Measurements from ENCODE around the gene CHMP4B. TPM values are rescaled to one million over a fixed set of nuclear protein-coding genes. Genes with fewer than 3 reads are reported as not detected.
A peak's percentile ranks its signal among the peaks of the same experiment; 100 is the strongest.

CHMP4B gene, protein sequence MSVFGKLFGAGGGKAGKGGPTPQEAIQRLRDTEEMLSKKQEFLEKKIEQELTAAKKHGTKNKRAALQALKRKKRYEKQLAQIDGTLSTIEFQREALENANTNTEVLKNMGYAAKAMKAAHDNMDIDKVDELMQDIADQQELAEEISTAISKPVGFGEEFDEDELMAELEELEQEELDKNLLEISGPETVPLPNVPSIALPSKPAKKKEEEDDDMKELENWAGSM
- 10 to 100 TPM; 57.6 to 63.5 TPM for total RNA-seq

DNA sequence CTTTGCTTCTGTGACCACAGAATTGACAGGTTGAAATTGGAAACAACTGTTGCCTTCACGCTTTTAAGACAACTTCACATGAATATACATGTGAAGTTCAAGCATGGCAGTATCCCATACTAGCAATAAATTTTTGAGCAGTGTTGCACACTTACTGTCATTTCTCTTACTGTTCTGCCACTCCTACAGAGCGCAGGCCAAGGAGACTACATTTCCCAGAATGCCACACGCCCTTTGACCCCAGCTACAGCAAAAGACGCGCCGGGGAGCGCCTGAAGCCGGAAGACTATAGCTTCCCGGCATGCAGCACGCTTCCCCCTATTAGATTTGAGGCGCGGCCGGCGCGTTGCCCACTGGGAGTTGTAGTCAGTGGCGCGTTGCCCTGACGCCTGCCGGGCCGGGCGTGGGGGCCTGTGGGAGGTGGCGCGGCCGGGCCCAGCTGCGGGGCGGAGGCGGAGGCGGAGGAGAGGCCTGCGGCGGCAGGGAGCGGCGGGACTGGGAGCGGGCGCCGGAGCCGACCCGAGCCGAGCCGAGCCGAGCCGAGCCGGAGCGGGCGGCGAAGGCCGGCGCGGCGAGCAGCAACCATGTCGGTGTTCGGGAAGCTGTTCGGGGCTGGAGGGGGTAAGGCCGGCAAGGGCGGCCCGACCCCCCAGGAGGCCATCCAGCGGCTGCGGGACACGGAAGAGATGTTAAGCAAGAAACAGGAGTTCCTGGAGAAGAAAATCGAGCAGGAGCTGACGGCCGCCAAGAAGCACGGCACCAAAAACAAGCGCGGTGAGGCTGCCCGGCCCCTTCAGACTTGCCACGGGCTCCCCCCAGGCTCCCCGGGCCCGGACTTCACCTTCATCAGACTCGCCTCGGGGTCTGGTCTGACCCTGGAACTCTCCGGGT, at the start of gene CHMP4B:
Gene CHMP4B (plus strand): TSS at position 464 of the 891 bp plus-strand sequence. CDS start 121 bp downstream, at position 585.
- Mint-ChIP-seq H3K9me3 (no peaks in the 10 kb centered on the region), H3K27me3 (no peaks in the 10 kb centered on the region), H3K4me3 (peak within 1 kb of the TSS; percentile 98), H3K27ac (peak within 1 kb of the TSS; percentile 100), H3K36me3 (ENCODE audit: low read depth) (peaks cover 47% of the 10 kb centered on the region), H3K4me1 (peaks cover 23% of the 10 kb centered on the region)
- peak; percentile 94 for ATAC-seq (replicated peaks)

DNA sequence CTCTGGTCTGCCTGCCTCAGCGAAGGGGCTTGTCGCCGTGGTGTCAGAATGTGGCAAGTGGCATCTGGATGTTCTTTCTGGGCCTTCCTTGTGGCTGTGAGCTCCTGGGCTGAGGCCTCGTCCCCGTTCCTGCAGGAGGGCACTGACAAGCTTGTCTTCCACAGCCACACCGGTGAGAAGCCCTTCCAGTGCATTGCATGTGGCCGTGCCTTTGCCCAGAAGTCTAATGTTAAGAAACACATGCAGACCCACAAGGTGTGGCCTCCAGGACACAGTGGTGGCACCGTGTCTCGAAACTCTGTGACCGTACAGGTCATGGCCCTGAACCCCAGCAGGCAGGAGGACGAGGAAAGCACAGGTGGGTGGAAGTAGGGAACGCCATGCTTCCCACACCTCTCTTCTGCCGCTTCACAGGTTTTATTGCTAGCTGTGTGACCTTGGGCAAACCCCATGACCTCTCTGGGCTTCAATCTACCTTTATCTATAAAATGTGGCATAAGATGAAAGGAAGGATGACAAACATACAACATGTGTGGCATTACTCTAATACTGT, 49.4 kb upstream of the CHMP4B start:
- Mint-ChIP-seq H3K27ac (no peak overlapping the region), H3K9me3 (peaks cover 3% of the 10 kb centered on the region), H3K4me3 (no peak overlapping the region), H3K27me3 (no peaks in the 10 kb centered on the region), H3K36me3 (ENCODE audit: low read depth) (peaks cover 63% of the 10 kb centered on the region), H3K4me1 (no peaks in the 10 kb centered on the region)
- no peak for ATAC-seq (replicated peaks)

- Mint-ChIP-seq H3K4me3 (no peak overlapping the region), H3K4me1 (no peaks in the 10 kb centered on the region), H3K27ac (no peak overlapping the region), H3K36me3 (ENCODE audit: low read depth) (peaks cover 46% of the 10 kb centered on the region), H3K9me3 (no peaks in the 10 kb centered on the region), H3K27me3 (no peaks in the 10 kb centered on the region)
- no peak for ATAC-seq (replicated peaks)
Observed at GRCh38 chr20:33765099-33765498, 46.0 kb upstream of the CHMP4B start.

GRCh38 chr20:33765592-33765991, 45.6 kb upstream of the CHMP4B start:
- no peak for ATAC-seq (replicated peaks)
- H3K27me3 Mint-ChIP-seq = no peaks in the 10 kb centered on the region

DNA sequence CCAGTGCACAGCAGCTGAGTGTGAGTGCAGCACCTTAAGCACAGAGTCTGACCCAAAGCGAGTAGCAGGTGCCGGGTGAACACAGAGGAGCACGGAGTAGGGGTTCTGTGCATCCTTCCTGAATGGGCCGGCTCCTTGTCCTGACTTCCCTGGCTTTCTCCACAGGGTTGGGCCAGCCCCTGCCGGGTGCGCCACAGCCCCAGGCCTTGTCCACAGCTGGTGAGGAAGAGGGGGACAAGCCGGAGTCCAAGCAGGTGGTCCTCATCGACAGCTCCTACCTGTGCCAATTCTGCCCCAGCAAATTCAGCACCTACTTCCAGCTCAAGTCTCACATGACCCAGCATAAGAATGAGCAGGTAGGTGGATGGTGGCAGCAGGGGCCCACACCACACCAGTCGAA, 44.5 kb upstream of the CHMP4B start:
- H3K4me3 Mint-ChIP-seq = no peak overlapping the region
- ATAC-seq (replicated peaks) = no peak
- no peak overlapping the region for H3K27ac Mint-ChIP-seq
- H3K36me3 Mint-ChIP-seq (ENCODE audit: low read depth) = peaks cover 38% of the 10 kb centered on the region
- no peaks in the 10 kb centered on the region for H3K4me1 Mint-ChIP-seq
- H3K9me3 Mint-ChIP-seq = no peaks in the 10 kb centered on the region
- no peaks in the 10 kb centered on the region for H3K27me3 Mint-ChIP-seq

More at GRCh38 chr20:33765592-33765991, 45.6 kb upstream of the CHMP4B start:
- Mint-ChIP-seq H3K4me1 (no peaks in the 10 kb centered on the region), H3K4me3 (no peak overlapping the region), H3K27ac (no peak overlapping the region), H3K9me3 (no peaks in the 10 kb centered on the region), H3K36me3 (ENCODE audit: low read depth) (peaks cover 45% of the 10 kb centered on the region)

DNA sequence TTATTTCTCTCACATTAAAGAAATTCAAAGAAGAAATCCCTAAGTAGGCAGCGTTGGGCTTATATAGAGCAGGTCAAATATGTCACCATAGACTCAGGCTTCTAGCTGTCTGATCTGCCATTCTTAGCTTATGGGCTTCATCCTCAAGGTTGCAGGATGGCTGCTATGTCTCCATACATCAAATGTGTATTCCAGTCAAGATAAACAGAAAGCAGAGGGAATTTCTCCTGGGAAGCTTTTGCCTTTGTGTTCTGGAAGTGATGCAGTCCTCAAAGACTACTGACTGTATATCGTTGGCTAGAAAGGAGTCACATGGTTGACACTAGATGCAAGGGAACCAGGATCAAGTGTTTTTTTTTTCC, 43.4 kb upstream of the CHMP4B start:
- Mint-ChIP-seq H3K27me3 (no peaks in the 10 kb centered on the region), H3K9me3 (no peaks in the 10 kb centered on the region), H3K4me3 (no peak overlapping the region), H3K4me1 (peaks cover 2% of the 10 kb centered on the region), H3K36me3 (ENCODE audit: low read depth) (peaks cover 37% of the 10 kb centered on the region), H3K27ac (no peak overlapping the region)
- ATAC-seq (replicated peaks) = no peak

- H3K36me3 Mint-ChIP-seq (ENCODE audit: low read depth) = peaks cover 40% of the 10 kb centered on the region
Observed at GRCh38 chr20:33769043-33769442, 42.1 kb upstream of the CHMP4B start.

GRCh38 chr20:33770005-33770404, 41.1 kb upstream of the CHMP4B start:
- peaks cover 40% of the 10 kb centered on the region for H3K36me3 Mint-ChIP-seq (ENCODE audit: low read depth)

More at GRCh38 chr20:33769043-33769442, 42.1 kb upstream of the CHMP4B start:
- Mint-ChIP-seq H3K4me3 (no peak overlapping the region), H3K4me1 (peaks cover 6% of the 10 kb centered on the region), H3K27ac (no peak overlapping the region), H3K9me3 (no peaks in the 10 kb centered on the region), H3K27me3 (no peaks in the 10 kb centered on the region)
- no peak for ATAC-seq (replicated peaks)

GRCh38 chr20:33771938-33772337, 39.2 kb upstream of the CHMP4B start:
- H3K27me3 Mint-ChIP-seq = no peaks in the 10 kb centered on the region
- no peaks in the 10 kb centered on the region for H3K9me3 Mint-ChIP-seq
- peaks cover 6% of the 10 kb centered on the region for H3K4me1 Mint-ChIP-seq
- H3K27ac Mint-ChIP-seq = no peak overlapping the region
- H3K36me3 Mint-ChIP-seq (ENCODE audit: low read depth) = peaks cover 29% of the 10 kb centered on the region
- no peak overlapping the region for H3K4me3 Mint-ChIP-seq
- no peak for ATAC-seq (replicated peaks)

More at GRCh38 chr20:33770005-33770404, 41.1 kb upstream of the CHMP4B start:
- no peak for ATAC-seq (replicated peaks)
- no peak overlapping the region for H3K27ac Mint-ChIP-seq
- no peaks in the 10 kb centered on the region for H3K9me3 Mint-ChIP-seq
- H3K27me3 Mint-ChIP-seq = no peaks in the 10 kb centered on the region
- no peak overlapping the region for H3K4me3 Mint-ChIP-seq
- H3K4me1 Mint-ChIP-seq = peaks cover 6% of the 10 kb centered on the region

- no peak for ATAC-seq (replicated peaks)
- Mint-ChIP-seq H3K36me3 (ENCODE audit: low read depth) (peaks cover 25% of the 10 kb centered on the region), H3K27me3 (no peaks in the 10 kb centered on the region), H3K9me3 (no peaks in the 10 kb centered on the region), H3K4me1 (peaks cover 6% of the 10 kb centered on the region), H3K4me3 (no peak overlapping the region), H3K27ac (no peak overlapping the region)
Observed at GRCh38 chr20:33772439-33772838, 38.7 kb upstream of the CHMP4B start.

GRCh38 chr20:33773412-33774089, 37.6 kb upstream of the CHMP4B start:
- Mint-ChIP-seq H3K27ac (no peak overlapping the region), H3K27me3 (no peaks in the 10 kb centered on the region), H3K36me3 (ENCODE audit: low read depth) (peaks cover 25% of the 10 kb centered on the region), H3K4me1 (peaks cover 11% of the 10 kb centered on the region), H3K9me3 (no peaks in the 10 kb centered on the region), H3K4me3 (no peak overlapping the region)
- ATAC-seq (replicated peaks) = peak; percentile 84

DNA sequence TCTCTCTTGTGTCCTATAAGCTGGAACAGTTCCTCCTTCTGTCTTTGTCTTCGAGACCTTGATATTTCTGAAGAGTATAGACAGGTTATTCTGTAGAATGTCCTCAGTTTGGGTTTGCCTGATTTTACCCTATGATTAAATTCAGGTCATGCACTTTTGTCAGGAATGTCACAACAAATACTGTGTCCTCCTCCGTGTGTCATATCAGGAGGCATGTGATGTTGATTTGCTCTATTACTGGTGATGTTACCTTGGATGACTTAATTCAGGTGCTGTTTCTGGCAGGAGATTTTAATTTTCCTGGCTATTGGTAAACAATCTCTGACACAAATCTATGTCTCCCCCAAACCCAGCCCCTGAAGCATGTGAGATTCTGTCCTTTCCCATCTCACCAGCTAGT, 33.3 kb upstream of the CHMP4B start:
- Mint-ChIP-seq H3K4me3 (no peak overlapping the region), H3K4me1 (peaks cover 22% of the 10 kb centered on the region)
- no peak for ATAC-seq (replicated peaks)

DNA sequence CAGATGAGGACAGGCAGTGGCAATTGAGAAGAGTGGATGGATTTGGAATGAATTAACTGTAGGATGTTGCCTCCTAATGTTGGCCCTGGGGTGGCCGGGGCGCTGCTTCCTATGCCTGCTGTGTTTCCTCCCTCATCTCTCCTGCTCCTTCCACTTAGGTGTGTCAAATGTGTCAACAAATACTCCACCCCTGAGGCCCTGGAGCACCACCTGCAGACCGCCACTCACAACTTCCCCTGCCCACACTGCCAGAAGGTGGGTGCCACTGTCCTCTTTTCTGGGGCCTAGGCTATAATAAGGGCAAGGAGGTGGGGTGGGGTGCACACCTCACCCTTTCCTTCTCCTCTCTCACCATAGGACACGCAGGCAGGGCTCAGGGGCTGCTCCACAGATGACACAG, 30.0 kb upstream of the CHMP4B start:
- Mint-ChIP-seq H3K4me3 (no peak overlapping the region), H3K36me3 (ENCODE audit: low read depth) (peaks cover 27% of the 10 kb centered on the region), H3K27ac (peak overlapping the region; percentile 69), H3K27me3 (no peaks in the 10 kb centered on the region), H3K4me1 (peaks cover 19% of the 10 kb centered on the region), H3K9me3 (no peaks in the 10 kb centered on the region)
- no peak for ATAC-seq (replicated peaks)

More for the DNA sequence above, 33.3 kb upstream of the CHMP4B start:
- H3K27ac Mint-ChIP-seq = peak overlapping the region; percentile 87
- no peaks in the 10 kb centered on the region for H3K9me3 Mint-ChIP-seq
- peaks cover 35% of the 10 kb centered on the region for H3K36me3 Mint-ChIP-seq (ENCODE audit: low read depth)
- H3K27me3 Mint-ChIP-seq = no peaks in the 10 kb centered on the region

DNA sequence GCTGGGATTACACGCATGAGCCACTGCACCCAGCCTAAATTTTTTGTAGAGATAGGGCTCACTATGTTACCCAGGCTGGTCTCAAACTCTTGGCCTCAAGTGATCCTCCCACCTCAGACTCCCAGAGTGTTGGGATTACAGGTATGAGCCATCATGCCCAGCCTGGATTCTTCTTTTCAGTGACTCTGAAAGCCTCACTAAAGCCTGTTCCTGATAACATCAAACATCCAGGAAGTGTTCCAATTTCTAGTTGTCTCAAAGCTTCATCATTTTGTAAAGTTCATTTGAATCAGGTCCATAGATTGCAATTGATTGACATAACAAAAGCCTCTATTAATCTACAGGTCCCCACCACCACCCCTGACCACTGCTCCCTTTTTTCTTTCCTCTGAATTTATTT, 29.2 kb upstream of the CHMP4B start:
- H3K27me3 Mint-ChIP-seq = no peaks in the 10 kb centered on the region
- peaks cover 19% of the 10 kb centered on the region for H3K4me1 Mint-ChIP-seq
- H3K4me3 Mint-ChIP-seq = no peak overlapping the region
- peaks cover 27% of the 10 kb centered on the region for H3K36me3 Mint-ChIP-seq (ENCODE audit: low read depth)
- no peak for ATAC-seq (replicated peaks)
- no peak overlapping the region for H3K27ac Mint-ChIP-seq
- no peaks in the 10 kb centered on the region for H3K9me3 Mint-ChIP-seq
